ENCODE measurements around the gene SSUH2.
"Not testable (repeated sequence)": the region's sequence is repeated elsewhere in the genome, so short reads cannot be mapped to it uniquely, and the experiment has no call there.

The SSUH2 gene, protein sequence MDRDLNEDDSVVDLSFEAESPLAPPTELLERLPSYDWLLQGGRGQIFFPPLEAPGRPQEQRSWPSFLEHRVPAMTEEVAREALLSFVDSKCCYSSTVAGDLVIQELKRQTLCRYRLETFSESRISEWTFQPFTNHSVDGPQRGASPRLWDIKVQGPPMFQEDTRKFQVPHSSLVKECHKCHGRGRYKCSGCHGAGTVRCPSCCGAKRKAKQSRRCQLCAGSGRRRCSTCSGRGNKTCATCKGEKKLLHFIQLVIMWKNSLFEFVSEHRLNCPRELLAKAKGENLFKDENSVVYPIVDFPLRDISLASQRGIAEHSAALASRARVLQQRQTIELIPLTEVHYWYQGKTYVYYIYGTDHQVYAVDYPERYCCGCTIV

DNA sequence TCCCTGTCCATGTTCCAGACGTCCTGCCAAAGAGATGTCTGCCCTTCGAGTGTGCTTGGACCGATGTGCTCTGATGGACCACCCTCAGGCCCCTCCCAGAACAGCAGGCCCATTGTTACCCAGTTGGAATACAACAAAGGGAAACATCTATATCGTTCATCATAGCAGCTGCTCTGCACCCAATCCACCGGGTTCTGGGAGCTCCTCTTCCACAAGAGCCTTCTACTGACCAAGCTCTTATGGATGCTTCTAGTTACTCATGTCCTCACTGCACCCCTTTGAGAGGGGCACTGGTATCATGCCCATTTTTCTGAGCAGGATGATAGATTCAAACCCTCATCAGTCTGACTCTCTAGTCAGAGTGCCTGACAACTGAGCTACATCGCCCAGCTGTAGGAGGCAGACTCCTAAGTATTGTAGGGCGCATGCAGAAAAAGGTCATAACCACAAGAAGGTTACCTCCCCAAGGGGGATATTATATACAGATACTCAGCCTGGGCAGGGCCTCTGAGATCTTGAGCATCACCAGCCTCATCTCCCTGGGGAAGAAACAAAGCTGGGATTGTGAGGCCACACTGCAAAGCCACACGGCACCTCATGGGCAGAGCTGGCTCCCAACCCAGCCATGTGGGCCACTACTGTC lies at the start of gene SSUH2:
SSUH2 (minus strand) TSS at position 51 of the 643 bp plus-strand sequence; CDS start at position 11, 40 bp downstream.
- DNase-seq: no peak

DNA sequence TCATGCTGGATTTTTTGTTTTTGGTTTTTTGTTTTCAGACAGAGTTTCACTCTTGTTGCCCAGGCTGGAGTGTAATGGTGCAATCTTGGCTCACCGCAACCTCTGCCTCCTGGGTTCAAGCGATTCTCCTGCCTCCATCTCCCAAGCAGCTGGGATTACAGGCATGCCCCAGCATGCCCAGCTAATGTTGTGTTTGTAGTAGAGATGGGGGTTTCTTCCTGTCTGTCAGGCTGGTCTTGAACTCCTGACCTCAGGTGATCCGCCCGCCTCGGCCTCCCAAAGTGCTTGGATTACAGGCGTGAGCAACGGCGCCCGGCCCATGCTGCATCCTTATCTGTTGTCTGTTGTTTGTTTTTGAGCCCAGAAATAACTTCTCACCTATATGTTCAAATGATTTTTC lies 46.7 kb upstream of the SSUH2 start:
- DNase-seq: not testable (repeated sequence)

DNA sequence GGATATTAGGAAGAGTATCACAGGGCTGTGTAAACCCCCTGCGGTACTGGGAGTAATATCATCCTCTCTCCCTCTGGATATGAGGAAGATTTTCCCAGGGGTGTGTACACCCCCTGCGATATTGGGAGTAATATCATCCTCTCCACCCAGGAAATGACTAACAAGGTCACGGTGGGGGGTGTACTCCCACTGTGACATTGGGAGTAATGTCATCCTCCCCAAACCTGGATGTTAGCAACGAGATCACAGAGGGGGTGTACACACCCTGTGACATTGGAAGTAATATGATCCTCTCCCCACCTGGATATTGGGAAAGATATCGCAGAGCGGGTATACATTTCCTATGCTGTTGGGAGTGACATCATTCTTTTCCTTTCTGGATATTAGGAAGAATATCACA lies 40.4 kb upstream of the SSUH2 start:
- not testable (repeated sequence) for DNase-seq

DNA sequence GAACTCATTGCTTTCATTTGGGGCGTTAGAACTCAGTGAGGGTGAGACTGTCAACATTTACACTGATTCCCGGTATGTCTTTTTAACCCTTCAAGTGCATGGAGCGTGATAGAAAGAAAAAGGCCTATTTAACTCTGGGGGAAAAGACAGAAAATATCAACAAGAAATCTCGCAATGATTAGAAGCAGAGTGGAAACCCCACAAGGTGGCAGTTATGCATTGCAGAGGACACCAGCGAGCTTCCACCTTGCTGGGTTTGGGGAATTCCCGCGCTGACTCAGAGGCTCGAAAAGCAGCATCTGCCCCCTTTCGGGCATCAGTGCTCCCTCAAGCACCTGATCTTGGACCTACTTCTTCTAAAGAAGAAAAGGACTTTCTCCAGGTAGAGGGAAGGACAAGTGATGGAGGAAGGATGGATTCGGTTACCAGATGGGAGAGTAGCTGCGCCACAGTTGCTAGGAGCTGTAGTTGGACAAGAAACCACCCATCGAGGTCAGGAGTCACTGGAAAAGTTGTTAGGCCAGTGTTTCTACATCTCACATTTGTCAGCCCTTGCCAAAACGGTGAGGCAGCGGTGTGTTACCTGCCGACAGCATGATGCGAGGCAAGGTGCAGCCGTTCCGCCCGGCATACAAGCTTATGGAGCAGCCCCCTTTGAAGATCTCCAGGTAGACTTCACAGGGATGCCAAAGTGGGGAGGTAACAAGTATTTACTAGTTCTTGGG lies 38.4 kb upstream of the SSUH2 start:
- not testable (repeated sequence) for DNase-seq

DNA sequence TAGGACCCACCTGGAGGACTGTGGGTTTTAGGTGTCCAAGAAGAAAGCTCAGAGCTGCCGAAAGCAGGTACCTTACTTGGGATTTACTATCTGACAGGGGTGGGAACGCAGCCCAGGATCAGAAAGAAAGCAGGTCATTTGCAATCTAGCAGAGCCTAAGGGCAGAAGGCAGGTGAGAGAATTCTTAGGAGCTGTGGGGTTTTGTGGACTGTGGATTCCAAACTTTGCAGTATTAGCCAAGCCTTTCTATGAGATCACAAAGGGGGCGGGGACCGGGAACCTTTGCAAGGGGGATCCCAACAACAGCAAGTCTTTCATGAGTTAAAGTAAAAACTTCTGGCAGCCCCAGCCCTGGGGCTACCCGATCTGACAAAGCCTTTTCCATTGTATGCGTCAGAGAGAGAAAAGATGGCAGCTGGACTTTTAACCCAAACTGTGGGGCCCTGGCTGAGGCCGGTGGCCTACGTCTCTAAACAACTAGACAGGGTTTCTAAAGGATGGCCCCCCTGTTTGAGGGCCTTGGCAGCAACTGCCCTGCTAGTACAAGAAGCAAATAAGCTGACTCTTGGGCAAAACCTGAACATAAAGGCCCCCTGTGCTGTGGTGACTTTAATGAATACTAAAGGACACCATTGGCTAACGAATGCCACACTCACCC lies 37.4 kb upstream of the SSUH2 start:
- DNase-seq: not testable (repeated sequence)

DNA sequence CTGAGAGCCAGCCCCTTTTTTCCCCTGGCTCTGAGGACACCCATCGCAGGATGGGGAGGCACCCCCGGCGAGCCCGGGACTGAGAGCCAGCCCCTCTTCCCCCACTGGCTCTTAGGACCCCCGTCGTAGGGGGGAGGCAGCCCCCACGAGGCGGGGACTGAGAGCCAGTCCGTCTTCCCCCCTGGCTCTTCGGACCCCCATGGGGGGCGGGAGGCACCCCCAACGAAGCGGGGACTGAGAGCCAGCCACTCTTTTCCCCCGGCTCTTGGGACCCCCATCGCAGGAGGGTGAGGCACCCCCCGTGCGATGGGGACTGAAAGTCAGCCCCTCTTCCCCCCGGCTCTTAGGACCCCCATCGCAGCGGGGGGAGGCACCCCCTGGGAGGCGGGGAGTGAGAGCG lies 36.8 kb upstream of the SSUH2 start:
- DNase-seq: no peak

DNA sequence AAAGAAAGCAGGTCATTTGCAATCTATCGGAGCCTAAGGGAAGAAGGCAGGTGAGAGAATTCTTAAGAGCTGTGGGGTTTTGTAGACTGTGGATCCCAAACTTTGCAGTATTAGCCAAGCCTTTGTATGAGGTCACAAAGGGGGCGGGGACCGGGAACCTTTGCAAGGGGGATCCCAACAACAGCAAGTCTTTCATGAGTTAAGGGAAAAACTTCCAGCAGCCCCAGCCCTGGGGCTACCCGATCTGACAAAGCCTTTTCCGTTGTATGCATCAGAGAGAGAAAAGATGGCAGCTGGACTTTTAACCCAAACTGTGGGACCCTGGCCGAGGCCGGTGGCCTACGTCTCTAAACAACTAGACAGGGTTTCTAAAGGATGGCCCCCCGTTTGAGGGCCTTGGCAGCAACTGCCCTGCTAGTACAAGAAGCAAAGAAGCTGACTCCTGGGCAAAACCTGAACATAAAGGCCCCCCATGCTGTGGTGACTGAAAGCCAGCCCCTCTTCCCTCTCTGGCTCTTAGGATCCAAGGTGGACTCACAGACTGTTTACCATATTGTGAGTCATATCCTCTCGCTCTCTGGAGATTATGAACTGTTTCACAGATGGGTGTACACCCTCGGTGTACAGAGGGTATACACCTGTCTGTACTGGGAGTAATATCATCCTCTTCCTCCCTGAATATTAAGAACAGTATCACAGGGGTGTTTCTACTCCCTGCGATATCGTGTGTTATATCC lies 35.4 kb upstream of the SSUH2 start:
- DNase-seq: not testable (repeated sequence)

DNA sequence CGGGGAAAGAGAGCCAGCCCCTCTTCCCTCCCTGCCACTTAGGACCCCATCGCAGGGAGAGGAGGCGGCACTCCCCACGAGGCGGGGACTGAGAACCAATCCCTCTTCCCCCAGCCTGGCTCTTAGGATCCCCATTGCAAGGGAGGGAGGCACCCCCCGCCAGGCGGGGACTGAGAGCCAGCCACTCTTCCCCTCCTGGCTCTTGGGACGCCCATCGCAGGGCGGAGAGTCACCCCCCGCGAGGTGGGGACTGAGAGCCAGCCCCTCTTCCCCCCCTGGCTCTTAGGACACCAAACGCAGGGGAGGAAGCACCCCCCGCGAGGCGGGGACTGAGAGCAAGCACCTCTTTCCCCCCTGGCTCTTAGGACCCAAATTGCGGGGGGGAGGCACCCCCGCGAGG lies 34.2 kb upstream of the SSUH2 start:
- no peak for DNase-seq

DNA sequence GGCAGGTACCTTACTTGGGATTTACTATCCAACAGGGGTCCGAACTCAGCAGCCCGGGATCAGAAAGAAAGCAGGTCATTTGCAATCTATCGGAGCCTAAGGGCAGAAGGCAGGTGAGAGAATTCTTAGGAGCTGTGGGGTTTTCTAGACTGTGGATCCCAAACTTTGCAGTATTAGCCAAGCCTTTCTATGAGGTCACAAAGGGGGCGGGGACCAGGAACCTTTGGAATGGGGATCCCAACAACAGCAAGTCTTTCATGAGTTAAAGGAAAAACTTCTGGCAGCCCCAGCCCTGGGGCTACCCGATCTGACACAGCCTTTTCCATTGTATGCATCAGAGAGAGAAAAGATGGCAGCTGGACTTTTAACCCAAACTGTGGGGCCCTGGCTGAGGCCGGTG lies 32.7 kb upstream of the SSUH2 start:
- DNase-seq: not testable (repeated sequence)

DNA sequence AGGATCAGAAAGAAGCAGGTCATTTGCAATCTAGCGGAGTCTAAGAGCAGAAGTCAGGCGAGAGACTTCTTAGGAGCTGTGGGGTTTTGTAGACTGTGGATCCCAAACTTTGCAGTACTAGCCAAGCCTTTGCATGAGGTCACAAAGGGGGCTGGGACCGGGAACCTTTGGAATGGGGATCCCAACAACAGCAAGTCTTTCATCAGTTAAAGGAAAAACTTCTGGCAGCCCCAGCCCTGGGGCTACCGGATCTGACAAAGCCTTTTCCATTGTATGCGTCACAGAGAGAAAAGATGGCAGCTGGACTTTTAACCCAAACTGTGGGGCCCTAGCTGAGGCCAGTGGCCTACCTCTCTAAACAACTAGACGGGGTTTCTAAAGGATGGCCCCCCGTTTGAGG lies 31.0 kb upstream of the SSUH2 start:
- not testable (repeated sequence) for DNase-seq

DNA sequence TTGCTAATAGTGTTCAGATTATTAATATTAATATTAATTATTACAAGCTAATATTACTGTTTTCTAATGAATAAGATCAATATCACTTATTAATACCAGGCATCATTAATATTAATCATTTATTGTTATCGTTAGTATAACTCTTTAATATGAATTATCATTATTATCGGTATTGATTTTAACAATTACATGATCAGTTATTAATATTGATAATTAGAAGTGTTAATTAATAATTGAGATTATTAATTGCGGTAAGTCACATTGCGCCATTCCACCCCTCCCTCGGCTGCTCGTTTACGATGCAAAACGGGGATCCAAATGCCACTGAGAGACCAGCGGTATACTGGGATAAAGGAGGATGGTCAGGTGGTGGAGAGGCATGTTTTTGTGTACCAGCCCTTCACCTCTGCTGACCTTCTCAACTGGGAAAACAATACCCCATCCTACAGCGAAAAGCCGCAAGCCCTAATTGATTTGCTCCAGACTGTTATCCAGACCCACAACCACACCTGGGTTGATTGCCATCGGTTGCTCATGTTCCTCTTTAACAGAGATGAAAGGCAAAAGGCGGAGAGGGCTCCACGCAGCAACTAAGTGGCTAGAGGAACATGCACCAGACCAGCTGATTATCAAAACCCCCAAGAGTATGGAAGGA lies 28.6 kb upstream of the SSUH2 start:
- no peak for DNase-seq

DNA sequence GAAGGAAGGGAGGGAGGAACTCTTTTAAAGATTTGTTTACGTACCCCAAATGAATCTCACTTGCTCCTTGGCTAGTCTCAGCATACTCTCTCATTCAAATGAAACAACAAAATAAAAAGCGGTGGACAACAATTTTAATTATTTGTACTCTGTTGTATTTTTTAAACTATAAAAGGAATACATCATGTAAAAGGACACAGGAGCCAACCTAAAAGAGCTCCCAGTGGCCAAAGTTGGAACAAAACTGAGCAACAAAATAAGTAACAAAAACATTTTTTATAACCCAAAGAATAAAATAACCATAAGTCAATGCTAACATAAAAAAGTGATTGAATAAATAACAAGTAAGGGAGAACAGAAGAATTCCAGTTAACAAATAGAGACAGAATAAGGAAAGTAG lies 24.4 kb upstream of the SSUH2 start:
- DNase-seq: no peak

DNA sequence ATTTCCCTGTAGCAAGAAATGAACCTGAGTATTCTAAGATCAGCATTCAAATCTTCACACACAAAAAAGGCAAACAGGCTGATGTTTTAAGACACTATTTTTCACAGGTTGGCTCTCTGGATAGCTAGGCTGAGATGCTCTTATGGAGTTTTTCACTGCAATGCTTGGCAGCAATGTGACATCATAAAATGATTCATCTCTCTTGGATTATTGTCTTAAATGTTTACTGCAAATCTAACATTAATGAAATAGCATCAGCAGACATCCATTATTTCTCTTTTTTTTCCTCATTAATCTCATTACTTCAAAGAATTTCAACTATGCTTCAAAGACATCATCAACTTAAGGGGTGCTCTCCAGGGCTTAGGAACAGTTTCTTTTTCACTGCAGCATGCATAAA lies 23.6 kb upstream of the SSUH2 start:
- DNase-seq: no peak

DNA sequence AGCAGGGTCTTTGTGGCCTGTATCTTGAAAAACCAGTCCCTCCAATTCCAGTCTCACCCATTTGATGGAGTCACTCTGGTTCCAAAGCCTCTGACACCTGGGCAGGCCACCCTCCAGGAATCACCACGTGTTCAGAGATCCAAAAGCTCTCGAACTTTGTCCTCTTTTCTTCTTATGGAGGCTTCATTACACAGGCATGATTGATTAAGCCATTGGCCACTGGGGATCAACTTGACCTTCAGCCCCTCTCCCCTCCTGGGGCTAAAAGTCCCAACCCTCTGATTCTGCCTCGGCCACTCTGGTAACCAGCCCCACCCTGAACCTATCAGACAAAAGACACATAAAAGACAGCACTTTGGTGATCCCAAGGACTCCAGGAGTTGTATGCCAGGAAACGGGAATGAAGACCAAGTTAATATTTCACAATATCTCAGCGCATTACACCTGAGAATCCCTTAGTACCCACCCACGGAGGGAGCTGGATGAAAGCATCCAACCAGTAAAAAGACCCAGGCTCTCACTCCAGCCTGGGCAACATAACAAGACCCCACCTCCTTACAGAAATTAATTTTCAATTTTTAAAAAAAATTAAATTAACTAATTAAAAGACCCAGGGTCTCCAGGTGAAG lies 23.0 kb upstream of the SSUH2 start:
- DNase-seq: no peak

DNA sequence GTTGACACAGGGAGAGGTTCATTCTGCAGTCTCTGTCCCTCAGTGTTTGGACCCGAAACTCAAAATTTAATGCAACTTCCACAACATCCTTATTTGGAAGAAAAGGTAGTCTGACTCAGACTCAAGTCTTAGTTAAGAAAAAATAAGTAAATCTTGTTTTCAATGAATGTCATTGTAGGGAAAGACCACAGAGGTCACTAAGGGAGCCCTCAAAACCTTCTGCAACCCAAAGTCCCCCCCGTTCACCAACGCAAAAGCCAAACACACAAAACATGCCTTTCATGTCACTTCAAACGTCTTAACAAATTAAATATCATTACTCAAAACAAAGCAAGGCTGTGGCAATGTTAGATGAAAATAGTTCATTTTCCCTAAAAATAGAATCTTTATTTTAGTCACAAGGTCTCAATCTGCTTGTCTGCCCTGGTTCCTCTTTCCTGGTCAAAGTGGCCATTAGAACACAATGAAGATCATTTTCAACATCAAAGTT lies 20.9 kb upstream of the SSUH2 start:
- no peak for DNase-seq

DNA sequence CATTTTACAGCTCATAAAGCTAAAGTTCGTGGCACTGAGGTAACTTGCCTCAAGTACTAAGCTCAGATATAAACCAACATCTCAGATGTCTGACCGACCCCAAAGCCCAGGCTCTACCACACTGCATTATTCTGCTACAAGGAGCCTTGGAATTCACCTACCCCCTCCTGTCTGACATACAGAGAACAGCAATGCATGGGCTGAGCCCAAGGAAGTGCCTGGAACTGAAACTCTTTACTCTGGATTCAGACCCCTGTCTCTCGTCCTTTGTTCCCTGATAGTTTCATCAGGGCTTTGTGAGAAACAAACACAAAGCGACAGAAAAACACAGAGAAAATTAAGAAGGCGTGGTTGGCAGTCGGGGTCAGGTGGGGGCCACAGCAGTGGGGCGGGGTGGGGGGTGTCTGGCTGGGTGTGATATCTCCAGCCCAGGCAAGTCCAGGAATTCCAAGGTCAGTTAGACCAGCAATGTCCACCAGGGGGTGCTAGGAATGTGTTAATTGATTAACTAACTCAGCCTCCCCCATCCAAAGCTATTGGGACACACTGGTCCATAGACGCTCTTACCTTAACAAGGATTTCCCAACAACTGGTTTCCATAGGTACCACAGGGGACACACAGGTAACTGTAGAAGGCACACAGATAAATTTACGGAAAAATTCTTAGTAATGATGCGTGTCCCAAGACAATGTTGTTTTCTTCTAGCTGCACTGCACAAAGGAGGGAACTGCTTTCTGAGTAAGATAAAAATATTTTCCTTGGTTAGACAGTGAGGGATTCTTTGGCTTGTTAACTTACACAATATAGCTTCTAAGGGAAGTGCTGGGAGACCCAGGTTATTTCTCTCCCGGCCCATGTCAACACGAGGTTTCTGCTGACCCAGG lies 18.8 kb upstream of the SSUH2 start:
- peak; percentile 8 for DNase-seq

DNA sequence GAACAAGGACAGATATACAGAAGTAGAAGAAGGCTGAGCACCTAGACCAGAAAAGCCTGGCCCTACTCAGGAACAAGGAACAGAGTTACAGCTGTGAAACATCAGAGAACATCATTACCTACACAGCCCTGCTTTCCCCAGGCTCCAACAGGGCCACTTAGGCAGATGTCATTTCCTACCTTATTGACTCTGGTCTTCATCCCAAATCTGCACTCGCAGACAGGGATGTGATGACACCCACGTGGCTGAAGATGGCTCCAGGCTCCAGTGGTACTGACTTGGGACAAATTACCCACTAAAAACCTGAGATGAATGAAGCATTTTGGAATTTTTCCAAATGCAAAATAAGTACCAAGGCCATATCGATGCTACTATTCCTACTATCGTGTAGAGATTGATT lies 18.0 kb upstream of the SSUH2 start:
- no peak for DNase-seq

DNA sequence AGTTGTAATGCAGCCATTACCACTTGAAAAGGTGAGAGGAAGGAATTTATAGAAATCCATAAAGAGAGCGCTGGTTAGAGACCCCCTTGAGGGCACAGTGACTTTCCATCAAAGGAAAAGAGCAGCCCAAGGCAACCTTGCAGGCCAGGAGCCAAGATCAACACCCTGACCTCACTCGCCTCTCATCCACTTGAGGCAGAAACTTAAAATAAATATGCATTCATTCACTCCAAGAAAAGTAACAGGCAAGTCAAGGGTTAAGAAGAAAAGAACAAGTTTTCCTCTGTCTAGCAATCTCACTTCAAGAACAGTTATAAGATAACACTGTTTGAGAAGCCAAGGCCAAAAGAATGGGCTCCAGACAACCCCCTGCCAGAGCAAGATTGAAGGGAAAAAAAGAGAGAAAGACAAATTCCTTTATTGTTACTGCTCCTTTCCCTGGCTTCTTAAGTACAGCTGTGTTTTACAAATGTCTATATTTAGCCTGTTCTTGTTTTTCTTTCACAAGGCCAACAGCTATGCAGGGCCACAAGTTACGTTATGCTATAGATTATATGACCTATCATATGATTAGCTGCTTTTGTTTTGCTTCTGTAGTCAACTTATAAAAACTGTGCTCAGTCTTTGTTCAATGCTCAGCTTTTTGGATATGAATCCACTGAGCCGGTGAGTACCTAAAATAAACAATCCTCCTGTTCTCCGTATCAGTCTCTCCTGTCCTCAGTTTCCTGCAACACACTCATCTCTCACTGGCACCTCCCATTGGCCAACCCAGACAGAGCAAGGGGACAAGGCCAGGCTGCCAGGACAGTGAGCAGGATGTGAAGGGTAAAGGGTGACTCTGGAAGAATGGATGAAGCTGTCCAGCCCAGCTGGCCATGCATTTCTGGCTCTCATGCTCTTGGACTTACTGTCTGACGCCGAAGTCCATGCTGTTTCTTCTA lies 15.8 kb upstream of the SSUH2 start:
- no peak for DNase-seq

DNA sequence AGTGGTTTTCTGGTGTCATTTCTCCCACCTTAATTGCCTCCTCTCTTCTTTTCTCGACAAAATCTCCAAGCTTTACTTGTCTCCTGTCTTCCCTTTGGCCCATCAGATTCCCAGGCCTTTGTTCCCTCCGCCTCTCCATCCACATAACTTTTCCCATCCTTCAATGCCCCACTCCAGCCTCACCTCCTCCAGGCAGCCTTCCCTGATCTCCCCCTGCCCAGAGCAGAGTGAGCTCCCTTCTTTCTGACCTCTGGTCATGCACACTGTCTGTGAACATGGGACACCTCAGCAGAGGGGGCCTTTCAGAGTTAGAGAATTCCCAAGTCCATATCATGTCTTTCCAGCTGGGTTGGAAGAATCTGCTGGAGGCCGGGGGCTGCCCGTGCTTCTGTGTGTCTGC lies 14.6 kb upstream of the SSUH2 start:
- no peak for DNase-seq
